ENCODE results near the gene TBC1D32.
"Not testable (repeated sequence)": the region's sequence is repeated elsewhere in the genome, so short reads cannot be mapped to it uniquely, and the experiment has no call there.

The TBC1D32 gene

GRCh38 chr6:121319112-121319553 is 15.1 kb downstream of the TBC1D32 start:
- no peak for DNase-seq

DNA sequence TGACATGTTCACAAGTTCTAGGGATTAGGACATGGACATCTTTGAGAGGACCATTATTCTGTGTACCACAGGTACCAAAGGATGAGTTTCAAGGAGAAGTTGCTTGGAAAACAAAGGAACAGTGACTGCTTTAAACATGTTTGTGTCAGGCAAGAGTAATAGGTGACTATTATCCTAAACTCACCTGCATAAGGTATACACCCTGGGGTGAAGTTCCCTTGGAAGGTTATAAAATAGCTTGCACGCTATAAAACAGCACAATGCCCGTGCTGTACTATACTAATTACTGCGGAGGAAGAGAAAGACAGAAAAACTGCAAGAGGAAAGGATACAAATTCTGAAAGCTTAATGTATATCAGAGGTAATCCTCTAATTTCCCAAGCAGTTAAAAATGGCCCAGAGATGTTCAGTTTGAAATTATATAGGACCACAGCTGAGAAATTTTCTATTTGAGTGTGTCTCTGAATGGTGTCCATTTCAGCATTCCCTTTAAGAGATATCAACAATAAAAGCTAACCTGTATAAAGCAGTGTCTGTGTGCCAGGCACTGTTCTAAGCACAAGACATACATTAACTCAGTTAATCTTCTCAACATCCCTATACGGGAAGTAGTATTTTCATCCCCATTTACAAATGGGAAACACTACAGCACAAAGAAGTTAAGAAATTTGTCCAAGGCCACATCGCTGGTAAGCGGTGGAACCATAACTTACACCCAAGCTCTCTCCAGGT is 19.7 kb downstream of the TBC1D32 start:
- no peak for DNase-seq

GRCh38 chr6:121311814-121312213 is 22.5 kb downstream of the TBC1D32 start:
- not testable (repeated sequence) for DNase-seq

DNA sequence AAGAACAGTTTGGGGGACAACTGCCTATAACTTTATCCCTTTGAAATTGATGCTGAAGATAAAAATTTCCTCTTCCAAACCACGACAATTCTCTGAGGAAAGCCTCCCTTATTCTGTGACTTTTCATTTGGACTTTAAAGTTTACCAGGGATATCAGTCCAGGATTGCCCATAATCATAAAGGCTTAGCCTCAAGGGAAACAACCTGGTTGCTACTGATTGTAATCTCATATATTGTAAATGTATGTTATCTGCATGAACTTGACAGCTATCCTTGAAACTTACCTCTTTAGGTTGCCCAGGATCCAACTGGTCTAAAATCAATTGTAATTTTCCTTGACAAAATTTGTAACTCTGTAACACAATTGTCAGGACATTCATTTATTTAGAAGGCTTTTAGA is 23.8 kb downstream of the TBC1D32 start:
- no peak for DNase-seq

DNA sequence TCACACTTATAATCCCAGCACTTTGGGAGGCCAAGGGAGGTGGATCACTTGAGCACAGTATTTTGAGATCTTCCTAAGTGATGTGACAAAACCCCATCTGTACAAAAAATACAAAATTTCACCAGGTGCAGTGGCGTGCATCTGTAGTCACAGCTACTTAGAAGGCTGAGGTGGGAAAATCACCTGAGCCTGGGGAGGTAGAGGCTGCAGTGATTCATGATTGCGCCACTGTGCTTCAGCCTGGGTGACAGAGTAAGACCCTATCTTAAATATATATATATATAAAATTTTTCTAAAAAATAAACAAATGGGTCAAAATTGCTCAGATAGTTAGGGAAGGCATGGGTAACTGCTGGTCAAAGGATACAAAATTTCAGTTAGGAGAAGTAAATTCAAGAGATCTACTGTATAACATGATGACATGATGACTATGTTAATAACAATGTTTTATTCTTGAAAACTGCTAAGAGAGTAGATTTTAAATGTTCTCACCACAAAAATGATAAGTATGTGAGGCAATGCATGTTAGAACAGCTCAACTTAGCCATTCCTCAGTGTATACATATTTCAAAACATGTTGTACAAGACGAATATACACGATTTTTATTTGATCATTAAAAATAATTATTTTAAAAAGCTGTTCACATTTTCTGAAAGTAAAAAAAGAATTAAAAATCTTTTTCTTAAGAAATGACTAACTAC is 24.4 kb downstream of the TBC1D32 start:
- no peak for DNase-seq

DNA sequence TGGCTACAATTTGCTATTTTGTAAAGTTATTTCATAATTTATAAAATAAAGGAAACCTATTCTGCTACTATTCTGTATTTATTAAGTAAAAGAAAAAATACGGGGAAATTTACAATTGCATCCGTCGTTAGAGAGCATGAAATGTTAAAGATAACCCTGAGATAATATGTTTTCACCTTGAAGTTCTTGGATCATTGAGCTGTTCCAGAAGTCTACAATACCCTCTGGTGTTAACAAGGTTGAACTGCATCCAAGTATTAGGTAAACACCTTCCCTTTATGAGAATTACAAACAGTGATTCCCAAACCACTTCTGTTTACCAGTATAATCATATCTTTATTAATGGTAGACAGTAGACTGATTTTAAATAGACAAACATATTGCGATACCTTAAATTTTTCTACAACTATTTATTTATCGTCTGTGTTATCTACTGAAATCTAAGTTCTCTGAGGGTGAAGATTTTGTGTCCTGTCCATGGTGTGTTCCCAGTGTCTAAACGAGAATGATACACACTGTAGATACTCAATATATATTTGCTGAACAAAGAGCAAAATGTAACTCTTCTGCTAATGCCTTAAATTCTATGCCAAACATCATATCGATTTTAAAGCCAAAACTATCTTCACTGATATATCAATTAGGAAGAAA is 28.2 kb downstream of the TBC1D32 start:
- DNase-seq: no peak

GRCh38 chr6:121302882-121303281 is 31.4 kb downstream of the TBC1D32 start:
- DNase-seq: no peak

DNA sequence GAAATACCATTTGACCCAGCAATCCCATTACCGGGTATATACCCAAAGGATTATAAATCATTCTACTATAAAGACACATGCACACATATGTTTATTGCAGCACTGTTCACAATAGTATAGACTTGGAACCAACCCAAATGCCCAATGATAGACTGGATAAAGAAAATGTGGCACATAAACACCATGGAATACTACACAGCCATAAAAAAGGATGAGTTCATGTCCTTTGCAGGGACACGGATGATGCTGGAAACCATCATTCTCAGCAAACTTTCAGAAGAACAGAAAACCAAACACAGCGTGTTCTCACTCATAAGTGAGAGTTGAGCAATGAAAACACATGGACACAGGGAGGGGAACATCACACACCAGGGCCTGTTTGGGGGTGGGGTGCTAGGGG is 33.1 kb downstream of the TBC1D32 start:
- DNase-seq: not testable (repeated sequence)

GRCh38 chr6:121297694-121298093 is 36.6 kb downstream of the TBC1D32 start:
- DNase-seq: no peak

GRCh38 chr6:121285041-121285440 is 49.2 kb downstream of the TBC1D32 start:
- no peak for DNase-seq

DNA sequence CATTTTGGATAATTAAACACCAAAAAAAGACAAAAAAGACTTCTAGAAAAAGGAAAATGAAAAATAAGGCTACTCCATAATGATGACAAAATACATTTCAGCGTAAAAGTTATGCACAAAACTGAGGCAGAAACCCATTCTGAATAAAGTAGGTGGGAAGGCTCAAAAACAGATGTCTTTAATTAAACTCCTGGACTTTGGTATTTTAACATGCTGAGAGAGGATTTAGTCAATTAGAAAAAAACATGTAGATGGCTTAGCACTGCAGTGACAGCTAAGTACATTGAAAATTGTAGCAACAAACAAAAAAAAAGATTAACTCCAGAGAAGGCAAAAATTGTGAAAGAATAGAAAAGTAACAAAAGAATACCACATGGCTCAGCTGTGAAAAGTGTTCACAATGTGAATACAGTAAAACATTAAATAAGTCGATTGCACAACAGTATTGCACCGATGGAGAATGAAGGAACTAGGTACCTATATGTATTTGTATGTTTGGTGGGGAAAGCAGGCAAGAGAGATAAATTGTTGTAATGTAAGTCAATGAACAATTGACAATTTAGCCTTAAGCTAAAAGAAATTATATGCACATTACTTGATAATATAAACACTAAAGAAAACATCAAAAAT is 59.5 kb downstream of the TBC1D32 start:
- no peak for DNase-seq

- DNase-seq: no peak
Measured at GRCh38 chr6:121263742-121264141, 70.5 kb downstream of the TBC1D32 start.

- DNase-seq: no peak
Measured at GRCh38 chr6:121260651-121261102, 73.6 kb downstream of the TBC1D32 start.

DNA sequence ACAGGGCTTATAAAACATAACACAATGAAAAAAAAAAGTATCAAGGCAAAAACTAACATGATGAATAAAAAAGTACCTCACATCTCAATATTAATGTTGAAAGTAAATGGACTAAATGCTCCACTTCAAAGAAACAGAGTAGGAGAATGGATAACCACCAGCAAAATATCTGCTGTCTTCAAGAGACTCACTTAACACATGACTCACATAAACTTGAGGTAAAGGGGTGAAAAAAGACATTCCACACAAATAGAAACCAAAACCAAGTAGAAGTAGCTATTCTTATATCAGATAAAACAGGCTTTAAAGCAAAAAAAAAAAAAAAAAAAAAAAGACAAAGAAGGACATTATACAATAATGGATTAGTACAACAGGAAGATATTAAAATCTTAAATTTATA is 86.9 kb downstream of the TBC1D32 start:
- no peak for DNase-seq

DNA sequence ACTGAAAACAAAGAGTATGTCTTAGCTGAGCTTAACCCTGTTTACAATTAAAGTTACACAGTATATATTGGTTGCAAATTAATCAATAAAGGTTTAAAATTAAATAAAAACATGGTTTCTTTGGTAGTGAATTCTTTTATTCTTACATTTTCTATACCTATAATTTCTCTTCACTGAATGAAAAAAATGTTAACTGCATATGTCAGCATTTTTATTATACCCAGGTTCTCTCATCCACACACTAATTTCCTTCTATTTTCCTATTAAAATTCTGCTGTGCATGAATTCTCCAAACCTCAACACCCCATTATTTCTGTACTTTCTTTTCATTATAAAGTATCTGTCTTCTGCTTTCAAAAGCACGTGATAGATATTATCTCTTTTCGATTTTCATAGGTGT is 91.9 kb downstream of the TBC1D32 start:
- DNase-seq: no peak

DNA sequence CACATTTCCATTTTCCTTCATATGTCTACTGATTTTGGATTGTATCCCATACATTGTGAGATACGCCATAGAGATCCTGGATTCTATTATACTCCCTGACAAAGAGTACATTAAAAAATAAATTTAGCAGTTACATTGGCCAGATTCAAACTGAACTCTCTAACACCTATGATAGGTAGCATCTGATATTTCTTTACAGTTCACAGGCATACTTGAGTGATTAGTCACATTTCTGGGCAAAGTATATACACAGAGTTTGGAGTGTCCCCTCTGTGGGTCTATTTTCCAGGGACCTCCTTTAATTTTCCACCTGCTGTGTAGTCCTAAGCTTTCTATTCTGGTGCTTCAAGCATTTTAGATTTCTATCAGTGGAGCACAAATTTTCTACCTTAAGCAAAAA is 96.4 kb downstream of the TBC1D32 start:
- DNase-seq: no peak

GRCh38 chr6:121236984-121237383 is 97.3 kb downstream of the TBC1D32 start:
- DNase-seq: no peak

GRCh38 chr6:121235386-121235785 is 98.9 kb downstream of the TBC1D32 start:
- no peak for DNase-seq

DNA sequence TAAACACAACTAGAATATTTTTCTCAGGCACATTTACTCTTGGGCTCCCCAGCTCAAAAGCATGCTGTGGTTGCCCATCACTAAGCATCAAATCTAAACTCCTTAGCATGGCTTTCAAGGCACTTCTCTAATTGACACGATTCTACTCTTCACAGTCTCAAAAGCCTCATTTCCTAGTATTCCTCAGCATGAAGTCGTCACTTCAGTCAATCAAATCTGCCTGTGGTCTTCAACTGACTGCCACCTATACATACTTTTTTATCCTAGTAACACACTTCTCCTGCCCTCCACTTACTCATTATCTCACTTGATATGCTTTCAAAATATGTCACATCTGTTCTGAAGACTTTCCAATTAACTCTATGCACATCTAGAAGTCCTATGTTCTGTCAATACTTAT is 110.3 kb downstream of the TBC1D32 start:
- DNase-seq: no peak

- DNase-seq: no peak
Measured at GRCh38 chr6:121223212-121223611, 111.1 kb downstream of the TBC1D32 start.

GRCh38 chr6:121222656-121223055 is 111.6 kb downstream of the TBC1D32 start:
- no peak for DNase-seq

GRCh38 chr6:121216928-121217327 is 117.4 kb downstream of the TBC1D32 start:
- DNase-seq: no peak

GRCh38 chr6:121213341-121213740 is 120.9 kb downstream of the TBC1D32 start:
- not testable (repeated sequence) for DNase-seq
